ENCODE data around the gene TMC6.

- TF ChIP-seq CTCF (IDR thresholded peaks at IDR 0.05 in 4 of 5, conservative IDR thresholded peaks at IDR 0.05 in 1 of 5) (peak; percentile 74 to 91 (median 86)), POLR2A (IDR thresholded peaks at IDR 0.05) (no peak)
Observed at GRCh38 chr17:78176548-78177025, 48.0 kb upstream of the TMC6 start.
